ENCODE results near the gene PADI3.

GRCh38 chr1:17313530-17314309 is 64.8 kb downstream of the PADI3 start:
- TF ChIP-seq, protein P1, sequence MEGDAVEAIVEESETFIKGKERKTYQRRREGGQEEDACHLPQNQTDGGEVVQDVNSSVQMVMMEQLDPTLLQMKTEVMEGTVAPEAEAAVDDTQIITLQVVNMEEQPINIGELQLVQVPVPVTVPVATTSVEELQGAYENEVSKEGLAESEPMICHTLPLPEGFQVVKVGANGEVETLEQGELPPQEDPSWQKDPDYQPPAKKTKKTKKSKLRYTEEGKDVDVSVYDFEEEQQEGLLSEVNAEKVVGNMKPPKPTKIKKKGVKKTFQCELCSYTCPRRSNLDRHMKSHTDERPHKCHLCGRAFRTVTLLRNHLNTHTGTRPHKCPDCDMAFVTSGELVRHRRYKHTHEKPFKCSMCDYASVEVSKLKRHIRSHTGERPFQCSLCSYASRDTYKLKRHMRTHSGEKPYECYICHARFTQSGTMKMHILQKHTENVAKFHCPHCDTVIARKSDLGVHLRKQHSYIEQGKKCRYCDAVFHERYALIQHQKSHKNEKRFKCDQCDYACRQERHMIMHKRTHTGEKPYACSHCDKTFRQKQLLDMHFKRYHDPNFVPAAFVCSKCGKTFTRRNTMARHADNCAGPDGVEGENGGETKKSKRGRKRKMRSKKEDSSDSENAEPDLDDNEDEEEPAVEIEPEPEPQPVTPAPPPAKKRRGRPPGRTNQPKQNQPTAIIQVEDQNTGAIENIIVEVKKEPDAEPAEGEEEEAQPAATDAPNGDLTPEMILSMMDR (IDR thresholded peaks at IDR 0.05) = no peak
- TF ChIP-seq POLR2A (IDR thresholded peaks at IDR 0.05) = no peak

Measured in body of pancreas (tissue), 4 donors.